Adrenal gland (tissue), 12 donors: ENCODE data around the gene DGLUCY. TPM values are rescaled to one million over a fixed set of nuclear protein-coding genes. Genes with fewer than 3 reads are reported as not detected.

Experiments
- DNase-seq, 7 donors: peaks; one replicate each; pipeline ENCODE4 v3.0.0-alpha.2; 2019 to 2020
- H3K27ac ChIP-seq, 5 donors: fragments of 200-600 bp; sonication (generic) in 4 of 5; 1 replicate in 3 of 5; 2 replicates in 2 of 5; pipeline versions ENCODE4 v1.5.1 to v1.8.0; 2016 to 2020; ENCODE audit warnings: mild to moderate bottlenecking in 1 of 5
- H3K27me3 ChIP-seq: fragments of 200-600 bp; 2 replicates; pipeline ENCODE4 v1.8.0; 2021
- H3K36me3 ChIP-seq, 2 donors: fragments of 200-600 bp; replicated peaks in 1 of 2; 1 replicate in 1 of 2; 2 replicates in 1 of 2; pipeline versions ENCODE4 v1.5.1 to v1.8.0; 2018 to 2022
- H3K4me1 ChIP-seq, 2 donors: fragments of 200-600 bp; replicated peaks in 1 of 2; 1 replicate in 1 of 2; 2 replicates in 1 of 2; pipeline versions ENCODE4 v1.5.1 to v1.8.0; 2018 to 2021
- H3K4me3 ChIP-seq, 4 donors: fragments of 200-600 bp; sonication (generic) in 3 of 4; one replicate each; pipeline ENCODE4 v1.5.1; 2016 to 2018
- H3K9me3 ChIP-seq, 3 donors: fragments of 200-600 bp; sonication (generic) in 1 of 3; replicated peaks in 1 of 3; 1 replicate in 2 of 3; 2 replicates in 1 of 3; pipeline versions ENCODE4 v1.5.1 to v1.8.0; 2016 to 2021
- POLR2A ChIP-seq, 2 donors: fragments of 450-650 bp; IDR thresholded peaks; one replicate each; pipeline ENCODE4 v1.6.1; 2017; ENCODE audit warnings: antibody characterized with exemption in 2 of 2, mild to moderate bottlenecking in 2 of 2, moderate library complexity in 1 of 2
- WGBS, 4 donors: extraction: QIAGEN DNeasy Blood & Tissue Kit in 2 of 4; methylation state at CpG; one replicate each; pipeline versions ENCODE4 v1.1.5 to v1.1.7; 2013 to 2017; 5-methylcytosine and 5-hydroxymethylcytosine counted together
- intact Hi-C, 2 donors: fragments of 100-400 bp; cut with DNase I; formaldehyde crosslinking; loops; one replicate each; pipeline versions ENCODE4 v1.14.1 to v1.15.0; 2022 to 2023
- polyA plus RNA-seq, 3 donors: library from polyadenylated mRNA; stranded (reverse); fragments of 200-250 nt in 2 of 3; fragments of 350-450 nt in 1 of 3; fragmentation: Illumina TruSeq in 1 of 3; extraction: RNeasy Lipid Tissue Mini Kit (QIAGEN cat#74804) in 1 of 3; gene quantifications; one replicate each; pipeline ENCODE4 v1.2.3, GENCODE V29; 2013 to 2014
- small RNA-seq, 2 donors: library from RNA; depleted of rRNA; stranded (forward); fragments of <200 nt; gene quantifications; one replicate each; pipeline ENCODE3, GENCODE V24; 2016
- total RNA-seq, 9 donors: library from RNA; depleted of rRNA in 4 of 9; stranded (reverse); fragments of >200 nt in 4 of 9; fragments of 120-200 nt in 1 of 9; fragmentation: NEBNext Ultra II Directional in 1 of 9; extraction: Animal tissue kit (Norgen Biotek cat#: 25700) in 1 of 9; gene quantifications; one replicate each; pipeline versions ENCODE4 v1.1.0 to v1.2.4, GENCODE V29; 2013 to 2023
- donor health status: healthy with polysubstance abuse.
- donor health status: Bipolar disorder and iron deficiency.
- donor health status: DM: yes; HTN: yes; CAD: no.
- donor health status: DM: no; HTN: no; CAD: no.
- donor health status: DM: no; HTN: no; CAD: no.
- donor health status: DM: yes; HTN: yes; CAD: no.

The DGLUCY gene
- total and polyA plus RNA-seq, 12 donors, result 48.9 to 93.4 (median 70.9) TPM

GRCh38 chr14:91274796-91275195, 160.9 kb downstream of the DGLUCY start:
- intact Hi-C loops, result no loop called here
- Histone ChIP-seq H3K36me3 (no peaks in the 10 kb centered on the region), H3K4me3 (no peak overlapping the region), H3K27ac (no peak overlapping the region), H3K9me3 (no peaks in the 10 kb centered on the region), H3K4me1 (peaks cover 0 to 4% of the 10 kb centered on the region in 2 donors), H3K27me3 (no peaks in the 10 kb centered on the region)
- TF ChIP-seq POLR2A (IDR thresholded peaks at IDR 0.05), result no peak
- no peak for DNase-seq
- 92 to 97% (median 95%) methylated on average over 6 to 9 of the region's 9 CpGs for WGBS, 4 donors

Small RNAs within 50 kb of the gene (small RNA-seq; reads per million reads assigned to genes)
- 0 reads per million in 2 donors for gene RNU7-30P
- gene SNORA11B, result 1.2 to 2.5 reads per million in 2 donors

Other genes starting within 250 kb of the DGLUCY start
- 1 to 10 TPM; 1.7 to 5.5 (median 2.1) TPM for gene RPS6KA5, start 53.4 kb upstream of the DGLUCY start, total RNA-seq
- under 1 TPM; 0.27 to 0.99 (median 0.72) TPM for gene RPS6KA5, start 53.4 kb upstream of the DGLUCY start, polyA plus RNA-seq
- 1 to 10 TPM in 3 of 9 donors, under 1 TPM in 5, not detected in 1; 0.28 to 4.5 (median 0.58) TPM for gene GPR68, start 130.6 kb downstream of the DGLUCY start, total RNA-seq
- 1 to 10 TPM; 1.0 to 1.8 (median 1.2) TPM for gene GPR68, start 130.6 kb downstream of the DGLUCY start, polyA plus RNA-seq